Measurements from ENCODE around the gene KRT35. TPM values are rescaled to one million over a fixed set of nuclear protein-coding genes. Genes with fewer than 3 reads are reported as not detected.
A peak's percentile ranks its signal among the peaks of the same experiment; 100 is the strongest.

Gene KRT35
- total and polyA plus RNA-seq, 2 donors (not counting 1 experiment from before 2014, with no cell fraction given) = not detected

GRCh38 chr17:41486809-41487530, 6.0 kb upstream of the KRT35 start:
- Histone ChIP-seq H4K20me1 (ENCODE audit: control insufficient read depth, extremely low read depth, insufficient read depth, low read length) (no peaks in the 10 kb centered on the region), H3K36me3 (ENCODE audit: control insufficient read depth, insufficient read depth, low read length) (no peaks in the 10 kb centered on the region), H3K27me3 (ENCODE audit: control insufficient read depth, insufficient read depth, low read length) (no peaks in the 10 kb centered on the region), H3K4me2 (ENCODE audit: extremely low read depth, insufficient read depth, low read length) (no peak overlapping the region), H3K9ac (ENCODE audit: insufficient read depth, low read length) (no peak overlapping the region), H3K27ac (ENCODE audit: insufficient read depth, low read length) (no peak overlapping the region), H3K9me3 (ENCODE audit: control insufficient read depth, insufficient read depth, low read depth, low read length) (no peaks in the 10 kb centered on the region), H3K4me1 (ENCODE audit: control insufficient read depth, extremely low read depth, insufficient read depth, low read length) (no peaks in the 10 kb centered on the region), H2AFZ (ENCODE audit: low read length) (no peak overlapping the region), H3K79me2 (ENCODE audit: control insufficient read depth, insufficient read depth, low read length) (no peaks in the 10 kb centered on the region), H3K4me3 (replicated peaks in 1 of 4; ENCODE audit: control extremely low read depth in 1 of 4, insufficient read depth in 1 of 4, low read depth in 3 of 4, low read length in 4 of 4) (no peak overlapping the region)
- no peak for DNase-seq (ENCODE audit: low read depth in 2 of 2)
- TF ChIP-seq CTCF (conservative IDR thresholded peaks at IDR 0.05 in 1 of 2, IDR thresholded peaks at IDR 0.05 in 1 of 2; ENCODE audit: low read depth in 1 of 2, low read length in 2 of 2) = peak in 1 of 2 donors; percentile 50
- TF ChIP-seq EZH2 (IDR thresholded peaks at IDR 0.05; ENCODE audit: low read length, missing control alignments) = no peak

- no peak for DNase-seq (ENCODE audit: low read depth in 2 of 2)
- Histone ChIP-seq H4K20me1 (ENCODE audit: control insufficient read depth, extremely low read depth, insufficient read depth, low read length) (no peaks in the 10 kb centered on the region), H3K4me2 (ENCODE audit: extremely low read depth, insufficient read depth, low read length) (no peak overlapping the region), H3K27ac (ENCODE audit: insufficient read depth, low read length) (no peak overlapping the region), H3K79me2 (ENCODE audit: control insufficient read depth, insufficient read depth, low read length) (no peaks in the 10 kb centered on the region), H3K4me3 (replicated peaks in 1 of 4; ENCODE audit: control extremely low read depth in 1 of 4, insufficient read depth in 1 of 4, low read depth in 3 of 4, low read length in 4 of 4) (no peak overlapping the region), H3K36me3 (ENCODE audit: control insufficient read depth, insufficient read depth, low read length) (no peaks in the 10 kb centered on the region), H3K9ac (ENCODE audit: insufficient read depth, low read length) (no peak overlapping the region), H3K4me1 (ENCODE audit: control insufficient read depth, extremely low read depth, insufficient read depth, low read length) (no peaks in the 10 kb centered on the region), H3K9me3 (ENCODE audit: control insufficient read depth, insufficient read depth, low read depth, low read length) (no peaks in the 10 kb centered on the region), H2AFZ (ENCODE audit: low read length) (no peak overlapping the region), H3K27me3 (ENCODE audit: control insufficient read depth, insufficient read depth, low read length) (peaks cover 3% of the 10 kb centered on the region)
- TF ChIP-seq CTCF (conservative IDR thresholded peaks at IDR 0.05 in 1 of 2, IDR thresholded peaks at IDR 0.05 in 1 of 2; ENCODE audit: low read depth in 1 of 2, low read length in 2 of 2) = no peak
- no peak for TF ChIP-seq EZH2 (IDR thresholded peaks at IDR 0.05; ENCODE audit: low read length, missing control alignments)
Observed at GRCh38 chr17:41486316-41486715, 5.4 kb upstream of the KRT35 start.

GRCh38 chr17:41484920-41485904, 4.3 kb upstream of the KRT35 start:
- no peak for TF ChIP-seq EZH2 (IDR thresholded peaks at IDR 0.05; ENCODE audit: low read length, missing control alignments)
- TF ChIP-seq CTCF (conservative IDR thresholded peaks at IDR 0.05 in 1 of 2, IDR thresholded peaks at IDR 0.05 in 1 of 2; ENCODE audit: low read depth in 1 of 2, low read length in 2 of 2) = no peak
- no peak overlapping the region for H2AFZ ChIP-seq (ENCODE audit: low read length)
- DNase-seq (ENCODE audit: low read depth in 2 of 2) = no peak

More at GRCh38 chr17:41484920-41485904, 4.3 kb upstream of the KRT35 start:
- H3K4me1 ChIP-seq (ENCODE audit: control insufficient read depth, extremely low read depth, insufficient read depth, low read length) = no peaks in the 10 kb centered on the region
- H3K36me3 ChIP-seq (ENCODE audit: control insufficient read depth, insufficient read depth, low read length) = no peaks in the 10 kb centered on the region
- H3K79me2 ChIP-seq (ENCODE audit: control insufficient read depth, insufficient read depth, low read length) = no peaks in the 10 kb centered on the region
- H3K4me2 ChIP-seq (ENCODE audit: extremely low read depth, insufficient read depth, low read length) = no peak overlapping the region
- H3K27ac ChIP-seq (ENCODE audit: insufficient read depth, low read length) = no peak overlapping the region
- H3K9me3 ChIP-seq (ENCODE audit: control insufficient read depth, insufficient read depth, low read depth, low read length) = no peaks in the 10 kb centered on the region
- no peaks in the 10 kb centered on the region for H4K20me1 ChIP-seq (ENCODE audit: control insufficient read depth, extremely low read depth, insufficient read depth, low read length)
- H3K27me3 ChIP-seq (ENCODE audit: control insufficient read depth, insufficient read depth, low read length) = peaks cover 7% of the 10 kb centered on the region
- H3K4me3 ChIP-seq (replicated peaks in 1 of 4; ENCODE audit: control extremely low read depth in 1 of 4, insufficient read depth in 1 of 4, low read depth in 3 of 4, low read length in 4 of 4) = no peak overlapping the region
- no peak overlapping the region for H3K9ac ChIP-seq (ENCODE audit: insufficient read depth, low read length)
